Activated CD4-positive, alpha-beta T cell treated with anti-CD3 and anti-CD28 coated beads, Interleukin-2, amount 50 U/mL, for 16 hours (primary cell): ENCODE measurements around the gene EIF1.
"Not testable (repeated sequence)": the region's sequence is repeated elsewhere in the genome, so short reads cannot be mapped to it uniquely, and the experiment has no call there.

Source experiments
- DNase-seq: peaks from one replicate; pipeline ENCODE4 v3.0.0-alpha.2; 2020

EIF1 gene

DNA sequence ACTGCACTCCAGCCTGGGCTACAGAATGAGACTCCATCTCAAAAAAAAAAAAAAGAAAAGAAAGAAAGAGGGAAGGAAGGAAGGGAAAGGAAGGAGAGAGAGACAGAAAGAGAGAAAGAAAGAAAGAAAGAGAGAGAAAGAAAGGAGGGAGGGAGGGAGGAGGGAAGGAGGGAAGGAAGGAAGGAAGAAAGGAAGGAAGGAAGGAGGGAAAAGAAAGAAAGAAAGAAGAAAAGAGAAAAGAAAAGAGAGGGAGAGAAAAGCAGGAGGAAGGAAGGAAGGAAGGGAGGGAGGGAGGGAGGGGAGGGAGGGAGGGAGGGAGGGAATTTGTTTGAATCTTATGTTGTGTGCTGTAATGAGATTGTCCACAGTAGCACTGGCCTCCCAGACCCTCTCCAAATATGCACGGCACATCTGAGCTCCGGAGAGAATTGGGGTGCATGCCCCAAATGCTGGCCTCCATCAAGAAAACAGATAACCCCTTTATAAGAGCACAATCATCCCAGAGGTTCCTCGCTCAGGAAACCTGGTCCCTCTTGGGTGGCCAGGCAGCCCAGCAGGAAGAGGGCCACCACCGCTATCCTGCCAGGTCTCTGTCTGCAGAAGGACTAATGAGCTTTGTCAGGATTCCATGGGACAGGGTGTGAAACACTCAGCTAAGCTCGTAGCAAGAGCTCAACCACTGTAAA, 8.8 kb upstream of the EIF1 start:
- DNase-seq: no peak

DNA sequence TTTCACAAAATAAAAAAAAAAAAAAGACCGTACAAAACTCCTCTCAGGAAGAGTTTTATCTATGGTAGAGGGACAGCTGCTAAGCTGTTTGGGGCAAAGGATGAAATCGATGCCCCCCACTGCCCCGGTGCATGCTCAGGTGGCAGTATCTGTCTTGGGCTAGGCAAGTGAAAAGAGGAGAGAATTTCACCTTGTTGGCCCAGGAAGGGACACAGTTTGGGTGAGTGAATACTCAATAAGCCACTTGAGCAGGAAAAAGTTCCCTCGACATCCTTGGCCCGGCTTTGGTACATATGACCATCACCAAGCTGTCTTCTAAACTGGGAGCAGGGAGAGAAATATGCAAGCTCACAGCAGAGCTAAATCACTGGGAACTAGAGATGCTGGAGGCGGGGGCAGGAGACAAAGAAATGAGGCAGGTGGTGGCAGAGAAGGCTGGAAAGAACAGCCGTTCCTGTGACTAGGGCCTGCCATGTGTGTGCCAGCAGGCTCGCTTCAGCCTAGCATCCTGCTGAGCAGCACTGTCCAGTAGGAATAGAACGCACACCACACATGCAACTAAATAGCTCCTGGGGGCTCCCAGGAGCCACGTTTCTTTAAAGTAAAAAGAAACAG, 8.2 kb upstream of the EIF1 start:
- DNase-seq: no peak

DNA sequence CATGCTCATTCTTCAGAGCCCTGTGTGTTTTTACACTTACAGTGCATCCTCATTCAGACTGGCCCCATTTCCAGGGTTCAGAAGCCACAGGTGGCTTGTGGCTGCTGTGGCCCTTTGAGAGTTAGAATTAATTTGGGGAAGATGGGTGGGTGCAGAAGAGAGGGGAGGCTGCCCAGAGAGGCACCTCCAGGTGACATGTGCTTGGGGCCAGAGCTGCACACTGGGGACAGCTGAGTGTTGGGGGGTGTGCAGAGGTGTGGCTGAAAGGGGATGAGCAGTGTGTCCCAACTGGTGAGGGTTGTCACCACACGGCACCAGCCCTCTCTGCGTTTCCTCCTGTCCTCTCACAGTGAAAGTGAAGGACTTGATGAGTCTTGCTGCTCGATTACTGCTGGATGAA, 6.9 kb upstream of the EIF1 start:
- no peak for DNase-seq

DNA sequence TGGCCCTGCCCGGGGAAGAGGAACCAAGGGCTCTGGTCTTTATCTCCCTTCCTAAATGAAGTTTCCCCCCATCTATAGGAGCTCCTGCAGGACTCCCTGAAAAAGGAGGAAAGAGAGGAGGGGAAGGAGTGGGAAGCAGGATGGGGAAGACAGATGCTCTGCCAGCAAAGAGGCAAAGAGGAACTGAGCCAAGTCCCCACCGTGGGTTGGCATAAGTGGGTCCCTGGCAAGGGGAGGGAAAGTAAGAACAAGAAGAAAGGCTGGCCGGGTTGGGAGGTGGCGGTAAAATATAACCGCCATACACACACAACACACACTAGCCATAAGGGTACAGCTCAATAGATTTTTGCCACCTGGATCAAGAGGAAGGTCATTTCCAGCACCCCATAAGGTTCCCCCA, 6.1 kb upstream of the EIF1 start:
- DNase-seq: no peak

DNA sequence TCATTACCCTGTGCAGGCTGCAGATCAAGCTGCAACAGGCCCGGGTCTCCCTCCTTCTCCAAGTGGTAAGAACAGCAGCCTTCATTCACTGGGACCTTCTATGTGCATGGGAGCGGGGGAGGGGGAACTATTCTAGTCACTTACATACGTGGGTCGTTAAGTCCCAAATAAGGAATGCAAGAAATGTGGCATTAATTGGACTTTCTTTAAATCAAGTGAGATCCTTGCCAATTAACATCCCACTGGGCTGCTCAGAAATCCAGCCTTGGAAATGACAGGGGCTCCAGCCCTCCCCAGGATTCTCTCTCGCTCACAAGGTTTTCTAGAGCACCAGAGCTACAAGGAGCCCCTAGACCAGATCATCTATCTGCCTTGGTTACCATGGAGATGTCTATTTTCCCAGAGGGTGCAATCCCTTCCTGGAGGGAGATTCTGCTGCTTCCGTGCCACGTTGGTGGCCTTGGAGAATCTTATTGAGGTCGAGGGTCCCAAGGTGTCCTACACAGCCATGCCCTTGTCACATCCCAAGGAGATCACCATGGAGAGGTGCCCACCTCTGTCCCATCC, 5.2 kb upstream of the EIF1 start:
- DNase-seq: no peak

DNA sequence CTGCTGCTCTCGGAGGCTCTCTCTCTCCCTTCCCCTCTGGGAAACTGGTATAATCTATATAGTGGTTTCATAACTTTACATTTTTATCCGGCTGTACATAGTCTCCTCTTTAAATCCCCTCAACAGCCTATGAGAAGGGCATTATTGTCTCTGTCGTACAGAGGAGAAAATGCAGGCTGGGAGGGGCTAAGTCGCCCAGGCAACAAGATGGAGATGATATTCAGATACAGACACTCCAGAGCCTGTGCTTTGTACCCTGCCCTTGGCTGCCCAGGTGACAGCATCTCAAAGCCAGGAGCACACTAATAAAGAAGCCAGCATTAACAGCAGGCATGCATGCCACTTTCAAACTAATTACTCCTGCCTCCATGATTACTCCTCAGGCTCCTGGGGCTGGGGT, 4.7 kb upstream of the EIF1 start:
- no peak for DNase-seq

DNA sequence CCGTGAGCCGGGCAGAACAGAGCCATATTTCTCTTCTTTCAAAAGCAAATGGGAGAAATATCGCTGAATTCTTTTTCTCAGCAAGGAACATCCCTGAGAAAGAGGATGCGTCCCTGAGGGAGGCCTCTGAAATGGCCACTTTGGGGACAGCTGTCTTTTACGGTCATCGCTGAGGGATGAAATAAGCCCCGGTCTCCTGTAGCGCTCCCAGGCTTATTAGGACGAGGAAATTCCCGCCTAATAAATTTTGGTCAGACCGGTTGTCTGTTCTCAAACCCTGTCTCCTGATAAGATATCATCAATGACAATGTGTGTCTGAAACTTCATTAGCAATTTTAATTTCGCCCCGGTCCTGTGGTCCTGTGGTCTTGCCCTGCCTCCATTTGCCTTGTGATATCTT, 2.9 kb upstream of the EIF1 start:
- not testable (repeated sequence) for DNase-seq

DNA sequence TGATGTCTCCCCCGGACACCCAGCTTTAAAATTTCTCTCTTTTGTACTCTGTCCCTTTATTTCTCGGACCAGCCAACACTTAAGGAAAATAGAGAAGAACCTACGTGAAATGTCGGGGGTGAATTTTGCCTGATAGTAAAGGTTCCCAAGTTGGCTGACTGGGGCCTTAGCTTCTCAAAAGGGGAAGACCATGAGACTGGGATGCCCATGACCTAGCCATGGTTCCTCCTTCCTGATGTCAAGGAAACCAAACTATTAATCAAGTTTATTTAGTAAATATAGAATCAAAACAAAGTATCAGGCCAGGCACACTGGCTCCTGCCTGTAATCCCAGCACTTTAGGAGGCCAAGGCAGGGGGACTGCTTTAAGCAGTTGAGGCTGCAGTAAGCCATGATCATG, 2.4 kb upstream of the EIF1 start:
- no peak for DNase-seq

DNA sequence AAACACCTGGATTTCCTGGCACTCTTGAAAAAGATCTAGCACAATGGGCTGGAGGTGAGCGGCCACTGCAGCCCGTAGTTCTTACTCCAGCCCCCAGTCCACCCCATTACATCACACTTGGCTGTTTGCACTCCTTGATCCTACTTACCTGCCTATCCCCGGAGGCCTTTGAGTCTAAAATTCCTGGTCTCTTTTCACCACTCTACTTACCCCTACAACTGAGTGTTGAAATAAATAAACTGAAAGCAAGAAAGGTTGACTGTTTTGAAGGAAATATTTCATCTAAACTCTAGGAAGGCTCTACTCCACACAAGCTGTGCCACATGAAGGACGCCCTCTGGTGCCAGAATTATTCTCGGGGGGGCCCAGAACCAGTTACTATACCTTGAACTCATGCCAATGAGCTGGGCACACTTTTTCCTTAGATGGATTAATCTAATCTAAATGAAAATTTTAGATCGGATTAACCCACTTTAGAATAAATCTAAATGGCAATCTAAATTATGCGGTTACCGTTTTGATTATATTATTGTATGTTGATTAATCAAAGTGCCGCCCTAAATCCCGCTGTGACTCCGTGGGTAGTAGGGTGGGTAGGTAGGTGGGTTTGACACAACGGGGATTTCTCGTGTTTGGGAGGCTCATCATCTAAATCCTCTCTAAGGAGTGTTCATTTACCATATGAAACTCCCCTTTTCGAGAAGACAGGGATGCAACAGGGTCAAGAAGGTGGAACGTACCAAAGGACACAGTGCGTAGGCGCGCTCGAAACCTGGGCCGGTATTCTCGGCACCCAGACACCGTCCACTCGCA, 651 bp upstream of the EIF1 start:
- peak; percentile 70 for DNase-seq

DNA sequence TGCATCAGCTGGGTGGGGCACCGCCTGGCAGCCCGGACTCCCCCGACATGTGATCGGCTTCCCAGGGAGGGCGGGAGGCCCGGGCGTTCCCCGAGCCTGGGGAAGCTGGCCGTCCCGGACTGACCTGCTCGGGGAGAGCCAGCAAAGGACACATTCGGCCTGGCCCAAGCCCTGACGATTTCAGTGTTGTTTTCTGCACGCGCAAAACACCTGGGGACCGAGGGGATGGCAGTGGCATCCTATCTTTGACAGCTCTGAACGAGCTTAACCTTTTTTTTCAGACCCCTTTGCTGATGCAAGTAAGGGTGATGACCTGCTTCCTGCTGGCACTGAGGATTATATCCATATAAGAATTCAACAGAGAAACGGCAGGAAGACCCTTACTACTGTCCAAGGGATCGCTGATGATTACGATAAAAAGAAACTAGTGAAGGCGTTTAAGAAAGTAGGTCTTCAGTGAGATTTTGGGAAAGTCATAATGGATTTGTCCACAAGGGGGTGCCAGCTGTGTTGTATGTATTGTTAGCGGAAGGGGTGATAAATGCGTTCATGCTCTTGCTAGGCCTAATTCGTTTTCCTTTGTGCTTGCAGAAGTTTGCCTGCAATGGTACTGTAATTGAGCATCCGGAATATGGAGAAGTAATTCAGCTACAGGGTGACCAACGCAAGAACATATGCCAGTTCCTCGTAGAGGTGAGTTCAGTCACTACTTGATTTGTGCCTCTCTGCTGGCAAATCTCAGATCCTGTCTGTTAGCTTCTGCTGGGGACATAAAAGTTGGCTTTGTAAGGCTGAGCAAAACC, 1.0 kb downstream of the EIF1 start:
- peak; percentile 76 for DNase-seq

DNA sequence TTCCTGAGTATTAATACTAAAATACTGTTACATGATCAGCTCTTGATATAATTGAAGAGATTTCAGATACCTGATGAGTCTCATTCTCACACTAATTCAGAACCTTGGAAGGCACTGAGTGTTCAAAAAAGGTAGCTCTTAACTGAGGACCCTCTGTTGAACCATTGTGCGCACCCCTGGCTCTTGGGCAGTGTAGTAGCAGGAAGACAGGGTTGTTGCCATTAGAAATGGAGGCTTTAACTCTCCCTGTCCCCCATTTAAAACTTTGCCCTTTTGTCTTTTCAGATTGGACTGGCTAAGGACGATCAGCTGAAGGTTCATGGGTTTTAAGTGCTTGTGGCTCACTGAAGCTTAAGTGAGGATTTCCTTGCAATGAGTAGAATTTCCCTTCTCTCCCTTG, 1.8 kb downstream of the EIF1 start:
- DNase-seq: no peak

DNA sequence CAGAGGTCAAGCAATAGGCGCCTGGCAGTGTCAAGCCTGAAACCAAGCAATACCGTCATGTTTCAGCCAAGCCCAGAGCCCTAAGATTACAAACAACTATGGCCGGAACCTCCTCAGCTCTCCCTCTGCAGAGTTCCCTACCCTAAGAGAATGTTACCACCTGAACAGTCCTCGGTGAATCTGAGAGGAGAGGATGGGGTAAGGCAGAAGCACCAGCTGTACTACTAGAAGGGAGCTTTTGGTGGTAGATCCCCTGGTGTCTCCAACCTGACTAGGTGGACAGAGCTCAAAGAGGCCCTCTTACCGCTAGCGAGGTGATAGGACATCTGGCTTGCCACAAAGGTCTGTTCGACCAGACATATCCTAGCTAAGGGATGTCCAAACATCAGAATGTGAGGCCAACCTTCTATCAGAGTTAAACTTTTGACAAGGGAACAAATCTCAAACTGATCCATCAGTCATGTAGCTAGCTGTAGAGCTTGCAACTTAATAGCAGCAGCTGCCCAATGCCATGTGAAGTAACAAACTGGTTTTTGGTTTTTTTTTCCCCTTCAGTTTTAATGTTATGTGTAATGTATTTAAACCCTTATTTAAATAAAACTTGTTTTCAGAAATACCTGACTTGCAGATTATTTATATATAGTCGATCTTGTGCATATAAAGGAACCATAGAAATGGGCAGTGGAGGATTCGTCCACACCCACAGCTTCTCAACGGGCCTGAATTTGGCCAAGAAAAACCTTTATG, 2.5 kb downstream of the EIF1 start:
- DNase-seq: no peak

DNA sequence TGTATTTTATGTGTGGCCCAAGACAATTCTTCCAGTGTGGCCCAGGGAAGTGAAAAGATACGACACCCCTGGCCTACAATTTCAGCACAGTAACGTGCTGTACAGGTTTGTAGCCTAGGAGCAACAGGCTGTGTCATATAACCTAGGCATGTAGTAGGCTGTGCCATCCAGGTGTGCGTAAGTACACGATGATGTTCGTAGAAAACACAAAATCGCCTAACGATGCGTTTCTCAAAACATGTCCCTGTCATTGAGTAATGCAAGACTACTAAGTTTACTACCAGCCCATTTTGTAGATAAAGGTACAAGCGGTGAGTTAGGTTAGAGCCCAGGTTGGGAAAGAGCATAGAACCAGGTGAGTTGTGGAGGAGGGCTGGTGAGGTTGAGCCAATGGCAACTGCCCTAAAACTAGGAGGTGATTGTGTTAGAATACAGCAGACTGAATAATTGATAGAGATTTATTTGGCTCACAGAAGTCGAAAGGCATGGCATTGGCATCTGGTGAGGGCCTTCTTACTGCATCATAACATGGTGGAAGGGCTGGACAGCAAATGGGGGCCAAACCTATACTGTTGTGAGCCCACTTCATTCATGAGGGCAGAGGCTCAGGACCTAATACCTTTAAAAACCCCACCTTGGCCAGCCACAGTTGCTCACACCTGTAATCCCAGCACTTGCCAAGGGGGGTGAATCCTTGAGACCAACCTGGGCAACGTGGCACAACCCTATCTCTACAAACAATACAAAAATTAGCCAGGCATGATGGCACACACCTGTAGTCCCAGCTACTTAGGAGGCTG, 4.2 kb downstream of the EIF1 start:
- DNase-seq: peak; percentile 15

DNA sequence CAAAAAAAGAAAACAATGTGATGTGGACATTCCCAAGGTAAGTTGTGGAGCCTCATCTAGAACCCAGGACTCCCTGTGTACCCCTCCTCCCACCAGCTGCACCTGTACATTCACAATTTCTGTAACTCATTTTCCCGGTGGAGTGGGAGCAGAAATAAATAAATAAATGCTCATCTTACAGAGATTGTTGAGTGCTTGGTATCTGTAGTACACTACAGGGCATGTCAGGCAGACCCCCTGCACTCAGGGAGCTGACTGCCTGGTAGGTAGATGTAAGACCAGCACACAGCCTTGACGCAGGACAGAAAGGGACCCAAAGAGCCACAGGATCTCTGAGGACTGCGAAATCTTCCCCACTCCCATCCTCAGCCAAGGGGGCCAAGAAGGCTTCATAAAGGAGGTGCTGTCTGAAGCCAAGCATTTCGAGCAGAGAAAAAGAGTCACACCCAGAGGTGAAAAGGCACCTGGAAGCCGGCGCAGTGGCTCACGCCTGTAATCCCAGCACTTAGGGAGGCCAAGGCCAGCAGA, 6.5 kb downstream of the EIF1 start:
- DNase-seq: no peak

DNA sequence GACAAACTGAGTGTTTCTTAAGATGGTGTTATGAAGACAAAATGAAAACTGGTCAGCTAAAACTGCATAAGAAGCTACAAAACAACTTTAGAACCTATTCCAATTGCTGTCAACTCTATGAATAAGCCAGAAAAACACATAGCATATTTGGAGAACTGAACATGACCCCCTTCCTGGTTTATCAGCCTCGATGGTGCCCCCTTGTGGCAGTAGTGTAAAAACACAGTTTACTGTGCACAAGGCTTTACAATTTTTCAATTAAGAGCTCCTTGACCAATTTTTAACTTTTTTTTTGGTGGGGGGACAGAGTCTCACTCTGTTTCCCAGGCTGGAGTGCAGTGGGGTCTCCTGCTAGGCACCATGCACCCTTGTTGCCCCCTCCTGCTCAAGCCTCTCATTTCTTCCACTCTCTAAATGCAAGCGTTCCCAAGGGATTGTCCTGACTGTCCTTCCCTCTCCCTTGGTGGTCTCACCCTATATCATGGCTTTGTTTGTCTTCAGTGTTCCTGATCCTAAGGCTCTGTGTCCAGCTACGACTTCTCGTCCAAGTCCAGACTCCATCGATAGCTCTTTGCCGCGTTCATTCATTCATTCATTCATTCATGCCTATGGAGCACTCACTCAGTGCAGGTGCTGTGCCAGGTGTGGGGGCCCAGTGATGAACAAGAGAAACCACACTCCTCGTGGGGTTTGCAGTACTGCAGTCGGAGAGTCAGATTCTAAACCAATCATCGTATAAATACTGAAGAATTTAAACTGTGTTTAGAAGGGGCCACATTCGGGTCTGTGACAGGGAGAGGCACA, 7.5 kb downstream of the EIF1 start:
- peak; percentile 76 for DNase-seq

DNA sequence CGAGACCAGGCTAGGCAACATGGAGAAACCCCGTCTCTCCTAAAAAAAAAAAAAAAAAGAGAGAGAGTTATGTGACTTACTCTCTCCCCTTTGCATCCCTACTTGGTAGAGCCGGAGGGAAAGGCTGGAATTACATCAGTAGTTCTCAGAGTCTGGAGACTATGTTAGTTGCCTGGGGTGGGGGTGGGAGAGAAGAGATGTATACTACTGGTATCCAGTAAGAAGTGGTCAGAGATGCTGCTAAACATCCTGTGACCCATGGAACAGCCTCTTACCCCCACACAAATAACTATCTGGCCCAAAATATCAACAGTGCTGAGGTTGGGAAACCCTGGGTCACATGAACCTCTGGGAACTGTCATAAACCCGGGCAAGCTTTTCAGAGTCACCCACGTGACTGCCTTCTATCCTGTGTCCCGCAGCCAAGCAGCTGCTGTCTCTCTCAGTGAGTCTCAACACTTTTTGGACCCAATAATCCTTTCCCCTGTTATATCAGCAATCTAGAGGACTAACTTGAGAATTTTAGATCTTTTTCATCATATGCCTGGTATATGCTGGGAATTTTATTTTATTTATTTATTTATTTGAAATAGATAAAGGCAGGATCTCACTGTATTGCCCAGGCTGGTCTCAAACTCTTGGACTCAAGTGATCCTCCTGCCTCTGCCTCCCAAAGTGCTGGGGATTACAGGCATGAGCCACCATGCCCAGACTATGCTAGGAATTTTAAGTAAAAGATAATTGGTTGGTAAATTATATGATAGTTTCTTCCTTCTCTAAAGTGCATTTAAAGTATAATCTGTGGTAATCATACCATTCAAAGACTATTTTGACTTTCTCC, 8.7 kb downstream of the EIF1 start:
- DNase-seq: no peak

DNA sequence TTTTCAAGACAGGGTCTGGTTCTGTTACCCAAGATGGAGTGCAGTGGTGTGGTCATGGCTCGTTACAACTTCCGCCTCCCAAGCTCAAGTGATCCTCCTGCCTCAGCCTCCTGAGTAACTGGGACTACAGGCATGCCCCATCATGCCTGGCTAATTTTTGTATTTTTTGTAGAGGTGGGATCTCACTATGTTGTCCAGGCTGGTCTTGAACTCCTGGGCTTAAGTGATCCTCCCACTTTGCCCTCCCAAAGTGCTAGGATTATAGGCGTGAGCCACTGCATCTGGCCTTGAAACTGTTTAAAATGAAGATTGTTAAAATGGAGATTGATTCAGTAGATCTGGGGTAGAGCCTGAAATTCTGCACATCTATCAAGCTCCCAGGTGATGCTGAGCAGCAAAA, 12.2 kb downstream of the EIF1 start:
- DNase-seq: not testable (repeated sequence)

DNA sequence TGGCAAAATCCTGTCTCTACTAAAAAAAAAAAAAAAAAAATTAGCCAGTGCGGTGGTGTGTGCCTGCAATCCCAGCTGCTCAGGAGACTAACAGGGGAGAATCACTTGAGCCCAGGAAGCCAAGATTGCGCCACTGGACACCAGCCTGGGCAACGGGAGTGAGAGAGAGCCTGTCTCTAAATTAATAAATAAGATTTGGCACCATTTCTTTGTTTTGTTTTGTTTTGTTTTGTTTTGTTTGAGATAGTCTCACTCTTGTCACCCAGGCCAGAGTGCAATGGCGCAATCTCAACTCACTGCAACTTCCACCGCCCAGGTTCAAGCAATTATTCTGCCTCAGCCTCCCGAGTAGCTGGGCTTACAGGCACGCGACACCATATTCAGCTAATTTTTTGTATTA, 14.0 kb downstream of the EIF1 start:
- DNase-seq: no peak

DNA sequence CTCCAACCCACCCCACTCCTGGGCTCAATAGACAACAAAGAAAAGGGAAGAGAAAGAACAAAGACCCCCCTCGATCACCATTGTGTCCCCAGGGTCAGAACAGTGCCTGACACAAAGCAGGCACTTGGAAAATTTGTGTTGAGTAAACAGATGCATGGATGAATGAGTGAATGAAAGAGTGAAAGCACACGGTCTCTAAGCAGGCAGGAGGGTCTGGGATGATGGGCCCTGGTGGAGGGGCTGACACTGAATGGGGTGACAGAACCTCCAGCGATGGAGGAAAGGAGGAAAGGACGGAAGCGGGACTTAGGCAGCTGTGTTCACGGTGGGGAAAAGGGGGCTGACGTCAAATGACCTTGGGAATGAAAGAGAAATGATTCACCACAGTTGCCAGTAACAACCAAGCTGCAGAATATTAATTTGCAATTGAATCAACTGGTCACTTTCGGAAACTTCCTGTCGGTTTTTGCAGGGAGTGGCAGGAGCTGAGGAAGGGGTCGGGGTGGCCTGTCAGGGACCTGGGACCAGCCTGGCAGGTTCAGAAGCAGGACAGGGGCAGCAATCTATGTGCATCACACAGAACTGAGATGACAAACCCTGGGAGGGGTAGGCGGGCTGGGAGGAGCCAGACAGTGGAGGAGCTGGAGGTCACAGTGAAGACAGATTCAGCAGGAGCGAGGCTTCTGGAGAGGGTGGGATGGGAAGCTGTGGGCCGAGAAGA, 16.7 kb downstream of the EIF1 start:
- DNase-seq: no peak
